HG03139 (cell line): ENCODE results near the gene GPR22.

Source experiments
- ATAC-seq: cut with Tn5 transposase; IDR thresholded peaks from one replicate; pipeline ENCODE4 v1.9.1; 2021; ENCODE audit not compliant: unreplicated experiment

GPR22 gene, protein sequence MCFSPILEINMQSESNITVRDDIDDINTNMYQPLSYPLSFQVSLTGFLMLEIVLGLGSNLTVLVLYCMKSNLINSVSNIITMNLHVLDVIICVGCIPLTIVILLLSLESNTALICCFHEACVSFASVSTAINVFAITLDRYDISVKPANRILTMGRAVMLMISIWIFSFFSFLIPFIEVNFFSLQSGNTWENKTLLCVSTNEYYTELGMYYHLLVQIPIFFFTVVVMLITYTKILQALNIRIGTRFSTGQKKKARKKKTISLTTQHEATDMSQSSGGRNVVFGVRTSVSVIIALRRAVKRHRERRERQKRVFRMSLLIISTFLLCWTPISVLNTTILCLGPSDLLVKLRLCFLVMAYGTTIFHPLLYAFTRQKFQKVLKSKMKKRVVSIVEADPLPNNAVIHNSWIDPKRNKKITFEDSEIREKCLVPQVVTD

GRCh38 chr7:107469929-107470328 is at the start of gene GPR22:
GPR22 (plus strand) TSS chr7:107470057; CDS start chr7:107474061, 4,004 bp downstream.
- ATAC-seq, result no peak

- no peak for ATAC-seq
Observed at GRCh38 chr7:107427462-107427861, 42.4 kb upstream of the GPR22 start.

DNA sequence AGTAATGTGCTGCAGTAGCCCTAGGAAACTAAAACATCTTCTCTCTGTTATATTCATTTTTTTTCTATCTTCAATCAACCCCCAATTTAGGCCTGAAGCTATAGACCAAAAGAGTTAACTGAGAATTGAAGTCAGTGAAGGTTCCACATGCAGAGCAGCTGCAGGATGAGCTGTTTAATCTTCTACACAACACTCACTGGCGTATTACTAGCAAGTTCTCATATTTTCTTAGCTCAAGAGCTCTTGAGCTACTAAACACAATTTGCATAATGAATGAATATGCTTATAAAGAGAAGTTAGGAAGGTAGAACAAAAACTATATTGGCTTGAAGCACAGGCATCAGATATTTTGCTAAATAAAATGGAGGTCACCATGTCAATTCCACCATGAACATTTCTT is 41.2 kb upstream of the GPR22 start:
- no peak for ATAC-seq

DNA sequence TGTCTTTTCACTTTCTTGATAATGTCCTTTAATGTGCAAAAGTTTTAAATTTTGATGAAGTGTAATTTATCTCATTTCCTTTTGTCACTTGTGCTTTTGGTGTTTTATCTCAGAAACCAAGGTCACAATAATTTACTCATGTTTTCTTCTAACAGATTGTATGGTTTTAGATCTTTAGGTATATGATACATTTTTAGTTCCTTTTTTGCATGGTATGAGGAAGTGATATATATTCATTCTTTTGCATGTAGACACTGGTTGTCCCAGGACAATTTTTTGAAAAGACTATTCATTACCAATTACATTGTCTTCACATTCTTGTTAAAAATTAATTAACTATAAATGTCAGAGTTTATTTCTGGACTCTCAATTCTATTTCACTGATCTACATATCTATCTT is 39.8 kb upstream of the GPR22 start:
- no peak for ATAC-seq

DNA sequence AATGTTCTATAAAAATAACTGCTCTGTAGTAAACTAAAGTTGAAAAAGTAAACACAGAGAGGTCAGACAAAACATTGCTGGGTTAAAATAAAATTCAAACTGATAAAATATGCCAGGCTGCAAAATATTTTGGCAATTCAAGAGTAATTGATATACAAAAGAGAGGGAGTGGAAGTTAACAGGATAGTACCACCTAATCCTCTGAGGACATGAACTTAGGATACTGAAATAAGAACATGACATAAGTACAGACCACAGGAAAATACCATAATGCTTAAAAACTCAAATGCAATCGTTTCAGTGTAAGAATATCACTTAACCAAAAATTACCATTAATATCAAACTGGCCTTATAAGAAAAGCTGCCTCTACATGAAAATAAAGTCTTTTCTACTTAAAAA is 37.6 kb upstream of the GPR22 start:
- no peak for ATAC-seq

- ATAC-seq, result no peak
Observed at GRCh38 chr7:107435749-107436148, 34.1 kb upstream of the GPR22 start.

DNA sequence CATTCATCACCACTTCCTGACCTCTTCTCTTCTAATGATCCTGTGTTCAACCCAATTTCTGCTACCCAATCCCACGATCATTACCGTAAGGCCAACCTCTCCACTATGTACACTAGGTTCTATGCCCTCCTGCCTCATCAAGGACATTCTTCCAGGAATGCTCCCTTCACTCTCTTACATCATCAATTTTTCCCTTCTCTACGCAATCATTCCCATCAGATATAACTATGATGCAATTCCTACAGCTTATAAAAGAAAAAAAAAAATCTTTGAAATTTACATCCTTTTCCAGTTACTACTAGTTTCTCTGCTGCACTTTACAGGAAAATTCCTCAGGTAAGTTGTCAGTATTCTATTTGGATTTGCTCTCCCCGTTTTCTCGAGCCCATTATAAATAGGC is 30.8 kb upstream of the GPR22 start:
- ATAC-seq, result no peak

GRCh38 chr7:107441581-107442422 is 28.1 kb upstream of the GPR22 start:
- ATAC-seq, result no peak

DNA sequence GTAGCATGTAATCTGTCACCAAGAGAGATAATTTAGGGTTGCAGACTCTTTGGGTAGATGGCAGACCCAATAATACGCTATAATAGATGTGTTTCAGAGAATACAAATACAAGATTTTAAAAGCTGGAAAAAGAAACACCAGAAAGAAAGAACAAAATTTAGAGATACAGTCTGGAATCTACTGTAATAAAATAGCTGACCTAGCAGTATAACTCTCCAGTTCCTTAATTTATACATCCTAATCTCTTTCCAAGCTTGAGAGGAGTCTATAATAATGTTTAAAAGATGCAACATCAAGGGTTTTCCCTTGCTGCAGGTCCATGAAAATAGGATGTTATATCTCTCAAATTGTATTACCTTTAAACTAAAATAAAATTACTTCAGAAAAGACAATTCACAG is 27.2 kb upstream of the GPR22 start:
- no peak for ATAC-seq

GRCh38 chr7:107446531-107446930 is 23.3 kb upstream of the GPR22 start:
- ATAC-seq, result no peak

DNA sequence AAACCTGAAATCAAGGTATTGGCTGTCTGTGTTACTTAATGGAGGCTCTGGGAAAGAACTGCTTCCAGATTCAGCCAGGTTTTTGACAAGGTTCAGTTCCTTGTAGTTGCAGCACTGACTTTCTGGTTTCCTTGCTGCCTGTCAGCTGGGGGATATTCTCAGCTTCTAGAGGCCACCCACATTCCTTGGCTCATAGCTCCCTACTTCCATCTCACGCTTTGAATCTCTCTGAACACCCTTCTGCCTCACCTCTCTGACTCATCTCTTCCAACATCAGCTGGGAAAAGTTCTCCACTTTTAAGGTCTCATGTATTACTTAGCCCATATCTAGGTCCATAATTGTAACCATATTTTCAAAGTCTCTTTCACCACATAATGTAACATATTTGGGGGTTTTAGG is 22.9 kb upstream of the GPR22 start:
- ATAC-seq, result no peak

GRCh38 chr7:107450970-107451369 is 18.9 kb upstream of the GPR22 start:
- no peak for ATAC-seq

DNA sequence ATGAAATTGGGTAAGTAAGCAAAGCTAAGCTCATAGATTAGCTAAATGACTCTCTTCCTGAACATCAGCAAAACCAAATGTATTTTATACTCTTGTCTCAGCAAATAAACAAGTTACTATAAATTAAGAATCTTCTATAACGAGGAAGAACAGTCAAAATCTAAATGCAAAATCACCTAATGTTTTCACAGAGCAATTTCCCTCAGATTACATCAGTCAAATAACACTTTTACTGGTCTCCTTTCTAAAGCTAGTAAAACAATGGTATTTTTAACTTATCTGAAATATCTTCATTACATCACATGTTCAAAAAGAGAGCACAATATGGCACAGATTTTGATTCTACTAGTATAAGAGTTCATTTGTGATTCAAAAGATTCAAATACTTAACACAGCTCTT is 16.5 kb upstream of the GPR22 start:
- no peak for ATAC-seq

DNA sequence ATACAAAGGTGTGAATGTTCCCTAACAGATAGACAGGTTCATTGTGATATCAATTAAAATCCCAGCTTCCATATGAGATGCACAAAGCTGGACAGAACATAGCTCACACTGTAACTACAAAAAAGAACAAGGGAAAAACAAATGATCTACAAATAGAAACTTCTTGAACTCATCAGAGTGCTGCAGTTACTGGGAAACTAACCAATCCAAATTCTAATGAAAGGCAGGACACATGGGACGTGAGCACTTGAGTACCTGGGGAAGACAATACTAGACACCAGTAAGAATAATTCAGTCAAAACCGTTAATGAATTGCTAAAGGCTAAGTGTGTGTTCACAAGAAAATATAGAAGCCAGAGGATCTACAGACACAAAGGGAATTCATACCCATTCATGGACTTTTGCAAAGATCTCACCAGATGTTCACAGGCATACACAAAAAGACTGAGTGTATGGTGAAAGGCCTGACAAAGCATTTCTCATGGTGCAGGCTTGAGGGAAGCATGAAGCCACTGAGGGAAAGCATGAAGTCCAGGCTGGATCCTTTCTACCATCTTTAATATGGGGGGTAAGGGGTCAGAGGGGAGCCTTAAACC is 7.8 kb upstream of the GPR22 start:
- no peak for ATAC-seq

- ATAC-seq, result no peak
Observed at GRCh38 chr7:107463139-107464078, 6.4 kb upstream of the GPR22 start.

DNA sequence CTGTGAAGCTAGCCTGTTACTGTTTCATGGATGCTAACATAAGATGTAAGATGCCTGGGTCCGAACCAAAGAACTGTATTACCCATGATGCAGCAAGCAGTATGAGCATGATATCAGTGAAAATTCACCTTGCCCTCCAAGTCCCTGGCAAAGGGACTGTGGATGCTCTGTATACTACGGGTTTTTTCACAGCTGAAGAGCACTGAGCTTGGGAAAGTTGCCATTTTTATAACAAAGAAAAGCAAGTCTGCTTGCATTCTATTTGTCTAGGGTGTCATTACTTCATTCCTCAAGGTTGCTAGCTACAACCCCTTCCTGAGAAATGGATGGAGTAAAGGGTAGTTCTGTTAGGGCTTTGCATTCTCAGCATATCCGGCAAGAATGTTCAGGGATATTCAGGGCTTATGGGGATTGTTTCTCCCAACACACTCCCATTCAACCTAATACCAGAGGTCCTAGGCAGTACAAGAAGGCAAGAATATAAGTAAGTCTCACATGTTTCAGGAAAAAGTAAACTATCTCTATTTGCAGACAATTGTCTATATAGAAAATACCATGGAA is 5.1 kb upstream of the GPR22 start:
- no peak for ATAC-seq

DNA sequence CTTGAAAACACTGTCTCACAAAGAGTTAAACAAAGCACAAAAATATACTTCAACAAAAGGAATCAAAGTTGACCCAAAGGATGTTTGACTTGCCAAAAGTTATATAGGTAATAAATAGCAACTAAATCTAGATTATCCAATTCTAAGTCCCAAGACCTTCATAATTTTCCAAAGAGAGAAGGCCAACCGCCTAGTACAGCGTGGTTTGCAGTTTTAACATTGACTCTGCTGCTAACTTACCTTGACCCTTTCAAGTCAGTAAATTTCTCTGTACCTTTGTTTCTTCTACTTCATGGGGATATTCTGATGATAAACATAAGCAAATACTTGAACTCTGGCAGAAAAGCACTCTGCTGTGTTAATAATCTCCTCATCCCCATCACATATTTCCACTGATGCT is 1.9 kb upstream of the GPR22 start:
- ATAC-seq, result no peak

- ATAC-seq, result no peak
Observed at GRCh38 chr7:107468824-107469223, 1.0 kb upstream of the GPR22 start.

- ATAC-seq, result no peak
Observed at GRCh38 chr7:107471292-107472070, 1.6 kb downstream of the GPR22 start.

GRCh38 chr7:107472116-107472515 is 2.3 kb downstream of the GPR22 start:
- ATAC-seq, result no peak
